ENCODE data around the gene TAS2R13.

The TAS2R13 gene

GRCh38 chr12:10909462-10909861 lies at the start of gene TAS2R13:
Gene TAS2R13, minus strand, starts transcription at chr12:10909562. Its CDS starts 264 bp downstream, at chr12:10909298.
- no peak for DNase-seq (ENCODE audit: low read depth)

- peak; percentile 39 for DNase-seq (ENCODE audit: low read depth)
These were observed 48.4 kb upstream of the TAS2R13 start for GRCh38 chr12:10957741-10958140.

GRCh38 chr12:10956085-10956484 lies 46.7 kb upstream of the TAS2R13 start:
- no peak for DNase-seq (ENCODE audit: low read depth)

- no peak for DNase-seq (ENCODE audit: low read depth)
These were observed 43.3 kb upstream of the TAS2R13 start for GRCh38 chr12:10952645-10953044.

- DNase-seq (ENCODE audit: low read depth), result no peak
These were observed 33.8 kb upstream of the TAS2R13 start for GRCh38 chr12:10943167-10943566.

- DNase-seq (ENCODE audit: low read depth), result no peak
These were observed 32.7 kb upstream of the TAS2R13 start for GRCh38 chr12:10941916-10942607.

- no peak for DNase-seq (ENCODE audit: low read depth)
These were observed 32.0 kb upstream of the TAS2R13 start for GRCh38 chr12:10941369-10941768.

- peak; percentile 94 for DNase-seq (ENCODE audit: low read depth)
These were observed 31.0 kb upstream of the TAS2R13 start for GRCh38 chr12:10940389-10940788.

GRCh38 chr12:10939163-10939562 lies 29.8 kb upstream of the TAS2R13 start, which contains the start of gene TAS2R14:
Gene TAS2R14, minus strand, starts transcription at chr12:10939263. Its CDS starts 56 bp downstream, at chr12:10939207.
- DNase-seq (ENCODE audit: low read depth), result no peak

GRCh38 chr12:10936506-10936905 lies 27.1 kb upstream of the TAS2R13 start:
- DNase-seq (ENCODE audit: low read depth), result no peak

- DNase-seq (ENCODE audit: low read depth), result no peak
These were observed 19.5 kb upstream of the TAS2R13 start, which contains the start of gene PRH2 for GRCh38 chr12:10928746-10929286. Gene PRH2, plus strand, starts transcription at chr12:10929236. Its CDS starts 38 bp downstream, at chr12:10929274.

GRCh38 chr12:10926269-10926668 lies 16.9 kb upstream of the TAS2R13 start:
- no peak for DNase-seq (ENCODE audit: low read depth)

- DNase-seq (ENCODE audit: low read depth), result no peak
These were observed 10.4 kb upstream of the TAS2R13 start for GRCh38 chr12:10919809-10920208.

GRCh38 chr12:10910380-10910779 lies 1.0 kb upstream of the TAS2R13 start:
- no peak for DNase-seq (ENCODE audit: low read depth)

- no peak for DNase-seq (ENCODE audit: low read depth)
These were observed 4.7 kb downstream of the TAS2R13 start for GRCh38 chr12:10904686-10905085.

- peak; percentile 34 for DNase-seq (ENCODE audit: low read depth)
These were observed 7.9 kb downstream of the TAS2R13 start for GRCh38 chr12:10901427-10901826.

GRCh38 chr12:10900972-10901371 lies 8.4 kb downstream of the TAS2R13 start:
- no peak for DNase-seq (ENCODE audit: low read depth)

- no peak for DNase-seq (ENCODE audit: low read depth)
These were observed 8.8 kb downstream of the TAS2R13 start for GRCh38 chr12:10900530-10900929.

GRCh38 chr12:10896854-10897253 lies 12.5 kb downstream of the TAS2R13 start:
- DNase-seq (ENCODE audit: low read depth), result no peak

GRCh38 chr12:10891937-10892336 lies 17.4 kb downstream of the TAS2R13 start:
- no peak for DNase-seq (ENCODE audit: low read depth)

GRCh38 chr12:10889226-10889625 lies 20.1 kb downstream of the TAS2R13 start:
- no peak for DNase-seq (ENCODE audit: low read depth)

GRCh38 chr12:10884086-10884725 lies 25.2 kb downstream of the TAS2R13 start, which contains the start of gene PRH1:
Gene PRH1, minus strand, starts transcription at chr12:10884255. Its CDS starts 38 bp downstream, at chr12:10884217.
- DNase-seq (ENCODE audit: low read depth), result no peak

- peak; percentile 59 for DNase-seq (ENCODE audit: low read depth)
These were observed 36.0 kb downstream of the TAS2R13 start for GRCh38 chr12:10873378-10873777.
